Fibroblast of upper back skin (primary cell): ENCODE measurements around the gene NUP62.

ENCODE experiments used
- DNase-seq: peaks from one replicate; pipeline ENCODE4 v3.0.0-alpha.2; 2013

NUP62 gene

GRCh38 chr19:49895566-49896297 is 33.6 kb downstream of the NUP62 start:
- DNase-seq, result no peak

GRCh38 chr19:49894879-49895565 is 34.3 kb downstream of the NUP62 start:
- no peak for DNase-seq

GRCh38 chr19:49894011-49894664 is 35.2 kb downstream of the NUP62 start:
- no peak for DNase-seq

DNA sequence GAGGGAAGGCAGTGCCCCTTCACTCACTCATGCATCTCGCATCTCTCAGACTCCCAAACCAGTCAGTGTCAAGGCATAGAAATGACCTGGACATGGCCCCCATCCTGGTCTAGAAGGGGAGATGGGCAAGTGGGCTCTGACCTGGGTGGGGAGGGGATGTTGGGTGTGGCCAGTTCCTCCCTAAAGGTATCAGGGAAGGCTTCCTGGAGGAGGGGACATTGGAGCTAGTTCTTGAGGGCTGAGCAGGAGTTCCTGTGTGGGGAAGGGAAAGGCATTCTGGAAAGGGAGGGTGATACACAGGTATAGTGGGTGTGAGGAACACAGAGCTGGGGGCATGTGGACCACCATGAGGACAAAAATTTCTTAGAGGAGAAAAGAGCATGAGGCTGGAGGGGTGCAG is 36.6 kb downstream of the NUP62 start:
- DNase-seq, result no peak

DNA sequence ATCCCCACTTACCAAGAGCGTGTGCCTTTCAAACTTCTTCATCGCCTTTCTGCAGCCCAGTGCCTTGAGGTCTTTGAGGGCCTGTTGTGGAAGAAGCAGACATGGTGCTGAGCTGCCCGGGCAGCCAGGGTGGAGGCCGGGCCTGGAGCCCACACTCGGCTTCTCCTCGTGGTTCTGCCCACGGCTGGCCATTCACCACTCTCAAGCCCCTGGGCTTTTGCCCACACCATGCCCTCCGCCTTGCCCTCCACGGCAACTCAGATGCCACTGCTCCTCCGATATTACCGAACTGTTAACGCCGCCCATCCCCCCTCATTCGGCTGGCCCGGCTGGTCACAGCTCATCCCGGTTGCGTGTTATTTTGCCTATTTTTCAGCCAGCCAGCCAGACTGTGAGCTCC is 37.9 kb downstream of the NUP62 start:
- DNase-seq, result no peak

- DNase-seq, result peak; percentile 7
Measured at GRCh38 chr19:49890349-49891311, 38.7 kb downstream of the NUP62 start.

GRCh38 chr19:49889687-49890348 is 39.5 kb downstream of the NUP62 start:
- DNase-seq, result peak; percentile 63

DNA sequence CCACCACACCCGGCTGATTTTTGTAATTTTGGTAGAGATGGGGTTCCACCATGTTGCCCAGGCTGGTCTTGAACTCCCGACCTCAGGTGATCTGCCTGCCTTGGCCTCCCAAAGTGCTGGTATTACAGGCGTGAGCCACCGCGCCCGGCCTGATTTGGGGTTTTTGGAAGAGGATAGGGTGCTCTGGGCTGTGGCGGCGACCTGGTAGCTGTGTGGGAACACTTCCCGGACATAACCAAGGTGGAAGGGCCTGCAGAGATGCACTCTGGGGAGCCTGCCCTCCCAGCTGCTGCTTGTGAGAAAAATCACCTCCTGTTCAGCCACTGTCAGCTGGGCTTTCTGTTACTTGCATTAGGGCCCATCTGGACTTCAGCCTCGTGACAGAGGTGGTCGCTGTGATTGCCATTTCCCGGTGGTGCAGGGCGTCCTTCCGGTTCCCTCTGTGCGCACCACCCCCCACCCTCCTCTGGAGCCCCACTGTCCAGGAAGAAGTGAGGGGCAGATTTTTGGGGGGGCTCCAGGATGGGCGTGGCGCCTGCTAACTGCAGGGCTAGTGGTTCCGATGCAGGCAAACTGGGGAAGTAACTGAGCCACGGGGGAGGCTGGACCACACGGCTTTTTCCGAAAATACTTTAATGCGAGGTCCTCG is 40.1 kb downstream of the NUP62 start:
- DNase-seq, result no peak

- DNase-seq, result no peak
Measured at GRCh38 chr19:49888510-49888824, 40.8 kb downstream of the NUP62 start.

DNA sequence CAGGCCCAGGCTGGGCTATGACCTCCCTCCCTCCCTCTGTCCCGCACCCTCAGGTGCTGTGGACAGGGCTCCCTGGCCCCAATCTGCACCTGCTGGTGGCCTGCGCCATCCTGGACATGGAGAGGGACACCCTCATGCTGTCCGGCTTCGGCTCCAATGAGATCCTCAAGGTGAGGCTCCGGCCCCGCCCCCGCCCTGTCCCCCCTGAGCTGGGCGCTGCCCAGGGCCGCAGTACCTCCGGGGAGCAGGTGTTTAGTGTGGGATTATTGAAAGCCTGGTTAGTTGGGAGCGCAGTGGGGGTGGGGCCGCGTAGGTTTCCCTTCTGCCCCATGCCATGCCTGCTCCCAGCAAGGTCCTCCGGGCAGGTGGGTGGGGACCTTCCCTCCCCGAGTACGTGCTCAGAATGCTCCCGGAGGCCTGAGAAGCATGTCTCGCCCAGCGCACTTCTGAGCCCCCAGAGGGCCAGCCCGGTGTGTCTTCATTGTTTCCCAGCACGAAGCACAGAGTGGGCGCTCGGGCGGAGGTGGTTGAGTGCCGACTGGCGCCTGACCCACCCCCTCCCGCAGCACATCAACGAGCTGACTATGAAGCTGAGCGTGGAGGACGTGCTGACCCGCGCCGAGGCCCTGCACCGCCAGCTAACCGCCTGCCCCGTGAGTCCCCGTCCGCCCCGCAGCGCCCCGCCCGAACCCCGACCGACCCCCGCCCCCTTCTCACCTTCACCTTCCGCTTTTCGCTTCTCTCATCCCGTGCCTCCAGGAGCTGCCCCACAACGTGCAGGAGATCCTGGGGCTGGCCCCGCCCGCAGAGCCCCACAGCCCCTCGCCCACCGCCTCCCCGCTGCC is 41.4 kb downstream of the NUP62 start:
- DNase-seq, result no peak

- no peak for DNase-seq
Measured at GRCh38 chr19:49887037-49887664, 42.2 kb downstream of the NUP62 start.

GRCh38 chr19:49884760-49885159 is 44.5 kb downstream of the NUP62 start:
- no peak for DNase-seq

DNA sequence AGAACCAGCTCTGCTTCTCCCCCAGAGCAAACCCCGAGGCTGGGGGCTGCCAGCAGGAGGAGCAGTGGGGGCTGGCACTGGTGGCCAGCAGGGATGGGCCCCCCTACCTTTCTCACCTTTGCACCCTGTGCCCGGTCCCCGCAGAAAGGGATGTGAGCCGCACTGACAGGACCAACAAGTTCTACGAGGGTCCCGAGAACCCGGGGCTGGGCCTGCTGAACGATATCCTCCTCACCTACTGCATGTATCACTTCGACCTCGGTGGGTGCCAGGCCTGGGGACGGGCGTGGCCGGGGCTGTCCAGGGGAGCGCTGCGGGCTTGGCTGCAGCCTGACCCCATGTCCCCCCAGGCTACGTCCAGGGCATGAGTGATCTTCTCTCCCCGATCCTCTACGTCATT is 45.2 kb downstream of the NUP62 start:
- no peak for DNase-seq

GRCh38 chr19:49883094-49883493 is 46.2 kb downstream of the NUP62 start:
- no peak for DNase-seq

DNA sequence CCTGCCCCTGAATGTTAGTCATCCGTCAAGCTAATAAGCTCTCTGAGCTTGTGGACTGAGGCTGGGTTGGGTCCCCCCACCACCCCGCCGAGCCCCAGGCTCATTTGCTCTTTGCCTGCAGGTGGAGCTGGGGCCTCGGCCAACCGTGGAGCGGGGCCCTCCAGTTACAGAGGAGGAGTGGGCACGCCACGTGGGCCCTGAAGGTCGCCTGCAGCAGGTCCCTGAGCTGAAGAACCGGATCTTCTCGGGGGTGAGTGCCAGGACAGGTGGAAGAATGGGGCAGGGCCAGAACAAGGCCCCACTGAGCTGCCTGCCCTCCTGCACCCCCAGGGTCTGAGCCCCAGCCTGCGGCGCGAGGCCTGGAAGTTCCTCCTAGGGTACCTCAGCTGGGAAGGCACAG is 46.7 kb downstream of the NUP62 start:
- DNase-seq, result no peak

- DNase-seq, result no peak
Measured at GRCh38 chr19:49881672-49882394, 47.5 kb downstream of the NUP62 start.

GRCh38 chr19:49881186-49881585 is 48.1 kb downstream of the NUP62 start:
- DNase-seq, result no peak

DNA sequence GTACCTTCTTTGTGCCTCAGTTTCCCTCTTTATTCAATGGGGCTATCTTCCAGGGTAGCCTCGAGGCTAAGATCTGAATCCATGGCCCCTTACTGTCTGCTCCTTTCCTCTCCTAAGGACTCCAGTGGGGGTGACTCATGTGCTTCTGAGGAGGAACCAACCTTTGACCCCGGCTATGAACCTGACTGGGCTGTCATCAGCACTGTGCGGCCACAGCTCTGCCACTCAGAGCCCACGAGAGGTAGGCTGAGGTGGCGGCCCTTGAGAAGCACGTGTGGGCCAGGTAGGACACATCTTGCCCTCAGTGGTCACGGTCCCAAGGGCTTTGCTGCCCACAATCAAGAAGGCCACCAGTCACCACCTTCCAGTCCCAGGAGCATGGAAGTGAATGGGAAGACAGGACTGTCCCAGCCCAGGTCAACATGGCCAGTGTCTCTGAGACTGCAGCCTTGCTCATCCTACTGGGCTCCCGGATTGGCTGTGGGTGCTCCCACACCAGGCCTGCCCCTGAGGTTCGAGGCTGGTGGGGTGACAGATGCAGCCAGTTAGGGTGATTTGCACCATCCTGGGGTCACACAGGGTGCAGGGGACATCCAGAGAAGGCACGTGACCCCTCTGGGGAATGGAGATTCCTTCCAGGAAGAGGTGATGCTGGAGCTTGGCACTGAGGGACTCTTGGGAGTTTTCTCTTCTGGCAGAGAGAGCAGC is 49.0 kb downstream of the NUP62 start:
- DNase-seq, result no peak
